Measurements from ENCODE around the gene SMIM21.

GRCh38 chr18:75462178-75462832 lies 34.8 kb upstream of the SMIM21 start:
- TF ChIP-seq POLR2A (IDR thresholded peaks at IDR 0.05): no peak
- TF ChIP-seq CTCF (IDR thresholded peaks at IDR 0.05): no peak

Measured in upper lobe of left lung (tissue), 4 donors.